ENCODE results near the gene SULT1A2. TPM values are rescaled to one million over a fixed set of nuclear protein-coding genes. Genes with fewer than 3 reads are reported as not detected.
"Not testable (repeated sequence)": the region's sequence is repeated elsewhere in the genome, so short reads cannot be mapped to it uniquely, and the experiment has no call there.

SULT1A2 gene
- polyA plus RNA-seq, 1 of the 3 experiments (the other 2 are of a cell fraction): 0.07 TPM

DNA sequence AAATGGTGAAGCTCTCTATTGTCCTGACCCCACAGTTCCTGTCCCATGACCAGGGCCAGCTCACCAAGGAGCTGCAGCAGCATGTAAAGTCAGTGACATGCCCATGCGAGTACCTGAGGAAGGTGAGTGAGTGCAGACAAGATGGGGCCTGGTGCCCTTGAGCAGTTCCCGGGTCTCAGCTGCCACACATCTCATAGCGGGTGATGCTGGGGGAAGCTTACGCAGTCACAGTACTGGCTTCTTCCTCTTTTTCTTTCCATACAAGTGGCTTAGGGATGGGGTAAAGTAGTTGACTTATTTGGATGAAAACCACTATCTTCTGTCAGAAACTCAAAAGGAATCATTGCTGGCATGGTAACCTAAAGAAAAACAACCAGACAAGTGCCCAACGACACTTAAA, 41.5 kb upstream of the SULT1A2 start:
- H2AFZ ChIP-seq (ENCODE audit: low read depth); H3K27ac ChIP-seq (ENCODE audit: low read depth in 2 of 2, low read length in 1 of 2); H3F3A ChIP-seq (replicated peaks; ENCODE audit: insufficient read depth); H3K9me2 ChIP-seq; H3K4me3 ChIP-seq (ENCODE audit: low read depth in 2 of 2, low read length in 1 of 2); CTCF ChIA-PET; H3K4me1 ChIP-seq (ENCODE audit: control insufficient read depth in 1 of 2, insufficient read depth in 2 of 2, low read depth in 1 of 2, low read length in 1 of 2); H3K36me3 ChIP-seq (replicated peaks in 1 of 2; ENCODE audit: control insufficient read depth in 1 of 2, insufficient read depth in 2 of 2, low read length in 1 of 2); POLR2A ChIA-PET; DNase-seq; H3K27me3 ChIP-seq (ENCODE audit: insufficient read depth); H3K9ac ChIP-seq; H3K9me3 ChIP-seq; H3K4me2 ChIP-seq; H3K79me2 ChIP-seq (ENCODE audit: insufficient read depth); H4K20me1 ChIP-seq (ENCODE audit: insufficient read depth): not testable (repeated sequence)
- WGBS (ENCODE audit: low lambda C conversion rate): 14% methylated on average over 1 of the region's 5 CpGs

DNA sequence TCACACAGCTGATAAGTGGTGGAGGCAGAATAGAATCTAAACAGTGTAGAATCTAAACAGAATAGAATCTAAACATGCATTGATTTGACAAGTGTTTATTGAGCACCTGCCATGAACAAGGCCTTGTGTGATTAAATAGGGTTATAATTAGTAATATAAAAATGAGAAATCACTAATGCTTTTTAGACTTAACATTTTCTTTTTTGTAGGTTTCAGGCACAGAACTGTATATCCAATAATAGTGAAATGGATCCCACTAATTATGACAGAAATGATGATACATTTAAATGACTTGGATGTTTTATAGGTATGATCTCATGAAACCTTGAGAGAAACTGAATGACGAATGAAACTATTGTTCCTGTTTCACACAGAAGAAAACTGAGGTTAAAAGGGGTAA, 40.9 kb upstream of the SULT1A2 start, which contains the start of gene NPIPB8:
NPIPB8 (plus strand) TSS at position 301 of the 400 bp plus-strand sequence. CDS start 296 bp downstream, outside the sequence.
- H3K9me3 ChIP-seq; H3K4me1 ChIP-seq (ENCODE audit: control insufficient read depth in 1 of 2, insufficient read depth in 2 of 2, low read depth in 1 of 2, low read length in 1 of 2); CTCF ChIA-PET; H3K9me2 ChIP-seq; H3K27me3 ChIP-seq (ENCODE audit: insufficient read depth); H3K4me2 ChIP-seq; H3K27ac ChIP-seq (ENCODE audit: low read depth in 2 of 2, low read length in 1 of 2); H4K20me1 ChIP-seq (ENCODE audit: insufficient read depth); H2AFZ ChIP-seq (ENCODE audit: low read depth); H3K9ac ChIP-seq; H3K79me2 ChIP-seq (ENCODE audit: insufficient read depth); H3F3A ChIP-seq (replicated peaks; ENCODE audit: insufficient read depth); POLR2A ChIA-PET; H3K4me3 ChIP-seq (ENCODE audit: low read depth in 2 of 2, low read length in 1 of 2); DNase-seq; H3K36me3 ChIP-seq (replicated peaks in 1 of 2; ENCODE audit: control insufficient read depth in 1 of 2, insufficient read depth in 2 of 2, low read length in 1 of 2): not testable (repeated sequence)
- no CpG with 5 or more reads among the region's 1 CpG for WGBS (ENCODE audit: low lambda C conversion rate)

DNA sequence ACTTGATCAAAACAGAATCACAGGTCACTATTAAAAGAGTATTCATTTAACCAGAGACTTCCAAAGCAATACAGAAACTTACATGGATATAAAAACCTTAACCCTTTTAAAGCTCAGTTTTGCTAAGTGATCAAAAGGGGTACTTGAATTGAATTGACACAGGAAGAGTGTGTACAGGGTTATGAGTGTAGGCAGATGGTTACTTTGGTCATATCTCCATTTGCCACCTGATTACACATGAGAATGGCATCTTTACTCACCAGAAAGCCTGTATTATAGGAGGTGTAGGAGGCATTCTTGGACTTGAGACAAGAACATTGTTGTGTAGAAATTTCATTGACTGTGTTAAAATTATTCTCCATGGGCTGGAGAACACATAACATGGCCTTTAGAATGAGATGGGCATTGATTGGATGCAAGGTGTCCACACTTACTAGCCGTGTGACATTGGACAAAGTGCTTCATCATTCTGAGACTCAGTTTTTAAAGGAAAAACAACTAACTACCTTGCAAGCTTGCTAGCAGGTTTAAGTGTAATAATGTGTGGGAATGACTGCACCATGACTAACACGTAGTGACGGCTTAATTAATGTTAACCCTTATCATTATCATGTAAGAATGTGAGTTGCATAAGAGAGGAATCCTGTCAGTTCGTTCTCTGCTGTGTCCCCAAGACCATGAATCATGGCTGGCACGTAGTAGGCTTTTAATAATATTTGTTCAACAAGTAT, 39.4 kb upstream of the SULT1A2 start:
- H3F3A ChIP-seq (replicated peaks; ENCODE audit: insufficient read depth); POLR2A ChIA-PET; H3K9me2 ChIP-seq; CTCF ChIA-PET; H3K79me2 ChIP-seq (ENCODE audit: insufficient read depth); H4K20me1 ChIP-seq (ENCODE audit: insufficient read depth); H3K4me2 ChIP-seq; H2AFZ ChIP-seq (ENCODE audit: low read depth); H3K9me3 ChIP-seq; H3K9ac ChIP-seq; H3K4me1 ChIP-seq (ENCODE audit: control insufficient read depth in 1 of 2, insufficient read depth in 2 of 2, low read depth in 1 of 2, low read length in 1 of 2); H3K36me3 ChIP-seq (replicated peaks in 1 of 2; ENCODE audit: control insufficient read depth in 1 of 2, insufficient read depth in 2 of 2, low read length in 1 of 2); H3K4me3 ChIP-seq (ENCODE audit: low read depth in 2 of 2, low read length in 1 of 2); H3K27me3 ChIP-seq (ENCODE audit: insufficient read depth); DNase-seq; H3K27ac ChIP-seq (ENCODE audit: low read depth in 2 of 2, low read length in 1 of 2): not testable (repeated sequence)
- 18% methylated on average over 5 of the region's 5 CpGs for WGBS (ENCODE audit: low lambda C conversion rate)

DNA sequence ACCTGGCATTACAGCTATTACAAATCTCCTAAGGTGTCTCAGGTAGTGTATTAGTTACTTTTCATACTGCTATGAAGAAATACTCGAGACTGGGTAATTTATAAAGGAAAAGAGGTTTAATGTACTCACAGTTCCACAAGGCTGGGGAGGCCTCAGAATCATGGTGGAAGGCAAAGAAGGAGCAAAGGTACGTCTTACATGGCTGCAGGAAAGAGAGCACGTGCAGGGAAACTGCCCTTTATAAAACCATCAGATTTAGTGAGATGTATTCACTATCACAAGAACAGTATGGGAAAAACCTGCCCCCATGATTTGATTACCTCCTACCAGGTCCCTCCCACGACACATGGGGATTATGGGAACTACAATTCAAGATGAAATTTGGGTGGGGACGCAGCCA, 34.1 kb upstream of the SULT1A2 start:
- H3K9me3 ChIP-seq; H3K79me2 ChIP-seq (ENCODE audit: insufficient read depth); H3K27ac ChIP-seq (ENCODE audit: low read depth in 2 of 2, low read length in 1 of 2); H3K4me1 ChIP-seq (ENCODE audit: control insufficient read depth in 1 of 2, insufficient read depth in 2 of 2, low read depth in 1 of 2, low read length in 1 of 2); H3K9me2 ChIP-seq; POLR2A ChIA-PET; DNase-seq; H3F3A ChIP-seq (replicated peaks; ENCODE audit: insufficient read depth); H3K27me3 ChIP-seq (ENCODE audit: insufficient read depth); H3K4me2 ChIP-seq; H3K9ac ChIP-seq; H3K36me3 ChIP-seq (replicated peaks in 1 of 2; ENCODE audit: control insufficient read depth in 1 of 2, insufficient read depth in 2 of 2, low read length in 1 of 2); H2AFZ ChIP-seq (ENCODE audit: low read depth); CTCF ChIA-PET; H4K20me1 ChIP-seq (ENCODE audit: insufficient read depth); H3K4me3 ChIP-seq (ENCODE audit: low read depth in 2 of 2, low read length in 1 of 2): not testable (repeated sequence)
- 32% methylated on average over 5 of the region's 5 CpGs for WGBS (ENCODE audit: low lambda C conversion rate)

Data from SK-N-SH (cell line).